GM12873 (cell line): ENCODE measurements around the gene ATG2B.

Source experiments
- CTCF ChIP-seq: IDR thresholded peaks from 2 replicates; pipeline ENCODE4 v1.5.1; 2012; ENCODE audit warnings: low read depth, mild to moderate bottlenecking, moderate library complexity, low read length, control low read depth; ENCODE audit not compliant: insufficient read depth; ENCODE audit errors: missing control alignments

The ATG2B gene

GRCh38 chr14:96370528-96370927 is 7.4 kb upstream of the ATG2B start:
- TF ChIP-seq CTCF: no peak

DNA sequence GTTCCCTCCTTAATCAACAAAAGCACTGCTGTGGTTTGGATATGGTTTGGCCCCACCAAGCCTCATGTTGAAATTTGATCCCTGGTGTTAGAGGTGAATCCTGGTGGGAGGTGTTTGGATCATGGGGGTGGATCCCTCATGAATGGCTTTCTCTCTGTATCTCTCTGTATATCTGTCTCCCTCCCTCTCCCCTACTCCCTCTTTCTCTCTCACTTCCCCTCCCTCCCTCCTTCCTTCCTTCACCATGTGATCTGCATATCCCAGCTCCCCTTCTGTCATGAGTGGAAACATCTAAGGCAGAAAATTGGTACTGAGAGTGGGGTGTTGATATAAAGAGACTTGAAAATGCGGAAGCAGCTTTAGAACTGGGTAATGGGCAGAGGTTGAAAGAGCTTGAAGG is 5.4 kb upstream of the ATG2B start:
- TF ChIP-seq CTCF: no peak

DNA sequence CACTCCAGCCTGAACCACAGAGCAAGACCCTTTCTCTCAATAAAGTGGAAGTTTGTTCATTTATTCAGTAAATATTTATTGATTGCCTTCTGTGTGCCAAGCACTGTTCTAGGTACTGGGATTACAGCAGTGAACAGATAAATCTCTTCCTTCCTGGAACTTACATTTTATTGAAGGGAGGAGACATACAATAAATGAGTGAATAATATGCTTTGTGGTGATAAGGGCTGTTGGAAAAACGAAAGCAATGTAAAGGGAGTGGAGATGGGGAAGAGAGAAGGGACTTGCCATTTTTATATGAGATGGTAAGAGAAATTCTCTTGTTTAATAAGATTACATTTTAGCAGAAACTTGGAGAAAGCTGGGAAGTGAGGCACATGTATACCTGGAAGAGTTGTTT is 1.8 kb upstream of the ATG2B start:
- no peak for TF ChIP-seq CTCF

GRCh38 chr14:96363751-96364336 is 703 bp upstream of the ATG2B start:
- TF ChIP-seq CTCF: no peak

GRCh38 chr14:96362071-96362964 is 823 bp downstream of the ATG2B start:
- TF ChIP-seq CTCF: no peak

DNA sequence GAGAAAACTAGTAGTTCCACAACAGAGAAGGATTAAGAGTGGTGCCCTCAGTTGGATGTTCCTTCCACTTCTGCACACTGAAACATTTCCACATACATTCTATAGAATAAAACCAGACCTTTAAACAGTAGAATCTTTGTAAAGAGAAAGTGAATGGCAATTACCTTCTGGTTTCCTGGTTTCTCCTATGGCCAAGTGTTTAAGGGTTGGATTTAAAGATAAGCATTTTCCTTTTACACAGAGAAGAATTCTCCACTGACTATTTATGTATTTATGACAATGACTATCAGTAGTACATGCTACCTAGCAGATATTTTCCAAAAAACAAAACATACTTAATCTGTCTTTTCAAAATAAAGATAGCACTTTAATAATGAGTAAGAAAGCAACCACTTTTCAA is 3.2 kb downstream of the ATG2B start:
- TF ChIP-seq CTCF: no peak

DNA sequence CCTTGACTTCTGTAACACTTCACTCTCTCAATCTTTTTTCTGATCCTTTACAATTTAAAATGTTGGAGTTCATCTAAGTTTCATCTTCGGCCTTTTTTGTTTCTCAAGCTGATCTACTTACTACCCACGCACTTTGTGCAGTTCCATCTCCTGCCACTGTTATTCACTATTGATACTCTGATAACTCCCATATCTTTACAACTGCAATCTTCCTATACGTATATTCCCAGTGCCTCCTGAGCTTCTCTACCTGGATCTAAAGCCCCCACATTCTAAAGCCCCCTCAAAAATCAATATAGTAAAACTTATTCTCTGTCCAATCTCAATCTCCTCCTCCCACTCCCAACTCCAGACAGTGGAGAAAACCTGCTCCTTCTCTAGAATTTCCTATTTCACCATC is 5.9 kb downstream of the ATG2B start:
- TF ChIP-seq CTCF: no peak
